WTC11 (cell line): ENCODE data around the gene KAZN. TPM values are rescaled to one million over a fixed set of nuclear protein-coding genes. Genes with fewer than 3 reads are reported as not detected.
A peak's percentile ranks its signal among the peaks of the same experiment; 100 is the strongest.

Experiments
- ATAC-seq: fragments of 200-7000 bp; cut with Tn5 transposase; 2 replicates; pipeline ENCODE4 v1.10.0; 2021; ENCODE audit warnings: mild to moderate bottlenecking, moderate library complexity
- CTCF ChIA-PET: fragments of 300-600 bp; sonication (Branson Sonifier 250); formaldehyde crosslinking; loops from one replicate; lab custom pipeline; 2021; ENCODE audit warnings: antibody characterized with exemption; lab: Charles Lee
- POLR2A ChIA-PET: fragments of 350-600 bp; sonication (Branson Sonifier 250); formaldehyde crosslinking; loops from one replicate; lab custom pipeline; 2021; ENCODE audit warnings: antibody characterized with exemption; lab: Charles Lee
- DNase-seq: peaks from one replicate; pipeline ENCODE4 v3.0.0; 2021; ENCODE audit warnings: low spot score
- H3K27ac Mint-ChIP-seq: 2 replicates; pipeline ENCODE4 v1.8.0; 2021; ENCODE audit warnings: mixed read lengths
- H3K27me3 Mint-ChIP-seq: 2 replicates; pipeline ENCODE4 v1.8.0; 2021; ENCODE audit warnings: low read depth, mild to moderate bottlenecking, moderate library complexity, mixed read lengths
- H3K36me3 Mint-ChIP-seq: 2 replicates; pipeline ENCODE4 v1.8.0; 2021; ENCODE audit warnings: mixed read lengths
- H3K4me1 Mint-ChIP-seq: 2 replicates; pipeline ENCODE4 v1.8.0; 2022; ENCODE audit warnings: mixed read lengths
- H3K4me3 Mint-ChIP-seq: 2 replicates; pipeline ENCODE4 v1.8.0; 2021; ENCODE audit warnings: mild to moderate bottlenecking, moderate library complexity, mixed read lengths
- H3K9me3 Mint-ChIP-seq: 2 replicates; pipeline ENCODE4 v1.8.0; 2021; ENCODE audit warnings: mixed read lengths
- ATF3 ChIP-seq: sonication (generic); formaldehyde crosslinking; conservative IDR thresholded peaks from 2 replicates; pipeline ENCODE4 v1.8.1; 2022; ENCODE audit warnings: mild to moderate bottlenecking, missing genetic modification reagents
- CBFB ChIP-seq: sonication (generic); formaldehyde crosslinking; IDR thresholded peaks from 2 replicates; pipeline ENCODE4 v1.8.1; 2022; ENCODE audit warnings: mild to moderate bottlenecking, low read depth, missing genetic modification reagents
- CDX4 ChIP-seq: fragments of 250-450 bp; sonication (Bioruptor Pico); IDR thresholded peaks from 2 replicates; pipeline ENCODE4 v1.9.0; 2021; ENCODE audit warnings: moderate library complexity, mild to moderate bottlenecking, inconsistent platforms, borderline replicate concordance
- E2F4 ChIP-seq: sonication (generic); formaldehyde crosslinking; IDR thresholded peaks from 2 replicates; pipeline ENCODE4 v1.8.1; 2022; ENCODE audit warnings: low read depth, mild to moderate bottlenecking, moderate library complexity, missing genetic modification reagents, borderline replicate concordance
- EMX1 ChIP-seq: fragments of 250-450 bp; sonication (Bioruptor Pico); IDR thresholded peaks from 2 replicates; pipeline ENCODE4 v1.8.0; 2021; ENCODE audit warnings: mild to moderate bottlenecking
- ETV6 ChIP-seq: sonication (generic); formaldehyde crosslinking; IDR thresholded peaks from 2 replicates; pipeline ENCODE4 v1.8.1; 2022; ENCODE audit warnings: mild to moderate bottlenecking, missing genetic modification reagents
- FOXK1 ChIP-seq: sonication (generic); formaldehyde crosslinking; IDR thresholded peaks from 2 replicates; pipeline ENCODE4 v1.8.0; 2022; ENCODE audit warnings: mild to moderate bottlenecking, moderate library complexity, missing genetic modification reagents
- FOXP4 ChIP-seq: sonication (generic); formaldehyde crosslinking; IDR thresholded peaks from 2 replicates; pipeline ENCODE4 v1.8.0; 2022; ENCODE audit warnings: mild to moderate bottlenecking, missing genetic modification reagents
- JUN ChIP-seq: sonication (generic); formaldehyde crosslinking; IDR thresholded peaks from 2 replicates; pipeline ENCODE4 v1.8.0; 2023; ENCODE audit warnings: mild to moderate bottlenecking, missing genetic modification reagents
- NFE2L1 ChIP-seq: sonication (generic); formaldehyde crosslinking; IDR thresholded peaks from 2 replicates; pipeline ENCODE4 v1.8.1; 2023; ENCODE audit warnings: missing genetic modification reagents
- NFYB ChIP-seq: sonication (generic); formaldehyde crosslinking; conservative IDR thresholded peaks from 2 replicates; pipeline ENCODE4 v1.8.0; 2022; ENCODE audit warnings: low read depth, missing genetic modification reagents
- NR2C2 ChIP-seq: sonication (generic); formaldehyde crosslinking; IDR thresholded peaks from 2 replicates; pipeline ENCODE4 v1.8.0; 2022; ENCODE audit warnings: mild to moderate bottlenecking, missing genetic modification reagents
- OVOL2 ChIP-seq: fragments of 250-450 bp; sonication (Bioruptor Pico); IDR thresholded peaks from 2 replicates; pipeline ENCODE4 v1.9.0; 2021; ENCODE audit warnings: mild to moderate bottlenecking, borderline replicate concordance
- RELA ChIP-seq: sonication (generic); formaldehyde crosslinking; IDR thresholded peaks from 2 replicates; pipeline ENCODE4 v1.8.1; 2022; ENCODE audit warnings: missing genetic modification reagents, mild to moderate bottlenecking, borderline replicate concordance
- SP1 ChIP-seq: sonication (generic); formaldehyde crosslinking; conservative IDR thresholded peaks from 2 replicates; pipeline ENCODE4 v1.8.1; 2022; ENCODE audit warnings: missing genetic modification reagents
- TP53 ChIP-seq: sonication (generic); formaldehyde crosslinking; IDR thresholded peaks from 2 replicates; pipeline ENCODE4 v1.8.1; 2023; ENCODE audit warnings: mild to moderate bottlenecking, missing genetic modification reagents
- ZNF219 ChIP-seq: sonication (generic); formaldehyde crosslinking; IDR thresholded peaks from 2 replicates; pipeline ENCODE4 v1.8.0; 2023; ENCODE audit warnings: missing genetic modification reagents, mild to moderate bottlenecking, borderline replicate concordance
- ZNF263 ChIP-seq: sonication (generic); formaldehyde crosslinking; IDR thresholded peaks from 2 replicates; pipeline ENCODE4 v1.8.1; 2022; ENCODE audit warnings: low read depth, mild to moderate bottlenecking, moderate library complexity, missing genetic modification reagents
- ZNF416 ChIP-seq: fragments of 250-450 bp; sonication (Bioruptor Pico); IDR thresholded peaks from 2 replicates; pipeline ENCODE4 v1.9.0; 2021; ENCODE audit warnings: mild to moderate bottlenecking, inconsistent platforms
- ZNF423 ChIP-seq: fragments of 250-450 bp; sonication (Bioruptor Pico); IDR thresholded peaks from 2 replicates; pipeline ENCODE4 v2.1.2; 2022; ENCODE audit warnings: mild to moderate bottlenecking, moderate library complexity
- ZNF532 ChIP-seq: fragments of 250-450 bp; sonication (Bioruptor Pico); IDR thresholded peaks from 2 replicates; pipeline ENCODE4 v1.9.0; 2021; ENCODE audit warnings: mild to moderate bottlenecking, borderline replicate concordance
- ZNF671 ChIP-seq: fragments of 250-450 bp; sonication (Bioruptor Pico); IDR thresholded peaks from 2 replicates; pipeline ENCODE4 v1.8.0; 2021; ENCODE audit warnings: mild to moderate bottlenecking
- total RNA-seq: library from RNA; stranded (reverse); gene quantifications from 3 replicates; pipeline ENCODE4 v1.2.3, GENCODE V29; 2021

The KAZN gene
- total RNA-seq, 1 experiment from 2014 or later = 19.9 TPM

- TF ChIP-seq ZNF532 = no peak
- TF ChIP-seq E2F4 (CRISPR knock-in tag) = no peak
- no peak for TF ChIP-seq CDX4 (CRISPR knock-in tag)
Measured at GRCh38 chr1:14659913-14660312, 61.4 kb downstream of the KAZN start (continued).

GRCh38 chr1:14660801-14661200, 62.3 kb downstream of the KAZN start:
- Mint-ChIP-seq H3K9me3 (peaks cover 7% of the 10 kb centered on the region), H3K4me1 (peaks cover 24% of the 10 kb centered on the region), H3K36me3 (peaks cover 11% of the 10 kb centered on the region), H3K4me3 (no peak overlapping the region), H3K27me3 (no peaks in the 10 kb centered on the region), H3K27ac (peak overlapping the region; percentile 88; the same call in 1 of the 2 replicates)
- ChIA-PET CTCF (interaction anchor here (0.6 to 1.0 kb wide), 2 partner anchors 69 to 558 kb away, joined by 3 to 4 read pairs; no protein-coding TSS in a partner anchor), POLR2A (no interaction called here)
- TF ChIP-seq ETV6 (CRISPR knock-in tag) = no peak
- no peak for TF ChIP-seq NFYB (CRISPR knock-in tag)
- TF ChIP-seq SP1 (CRISPR knock-in tag) = no peak
- TF ChIP-seq NR2C2 (CRISPR knock-in tag) = no peak
- TF ChIP-seq ZNF423 (CRISPR knock-in tag) = no peak
- TF ChIP-seq RELA (CRISPR knock-in tag) = no peak
- TF ChIP-seq ZNF416 (CRISPR knock-in tag) = no peak
- TF ChIP-seq ZNF219 (CRISPR knock-in tag) = no peak
- TF ChIP-seq CBFB = no peak
- no peak for TF ChIP-seq NFE2L1 (CRISPR knock-in tag)
- no peak for TF ChIP-seq OVOL2 (CRISPR knock-in tag)
- TF ChIP-seq FOXK1 = no peak
- ATAC-seq (no peak), DNase-seq (no peak)

- Mint-ChIP-seq H3K36me3 (peaks cover 11% of the 10 kb centered on the region), H3K27me3 (no peaks in the 10 kb centered on the region), H3K4me1 (peaks cover 24% of the 10 kb centered on the region), H3K27ac (no peak overlapping the region), H3K9me3 (peaks cover 7% of the 10 kb centered on the region), H3K4me3 (no peak overlapping the region)
- ChIA-PET CTCF (interaction anchor here (0.9 kb wide), 1 partner anchor 143 kb away, joined by 4 read pairs; no protein-coding TSS in a partner anchor), POLR2A (no interaction called here)
- no peak for ATAC-seq
- TF ChIP-seq TP53 (no peak), ZNF416 (CRISPR knock-in tag) (no peak), EMX1 (CRISPR knock-in tag) (no peak)
- no peak for DNase-seq
Measured at GRCh38 chr1:14661222-14661621, 62.7 kb downstream of the KAZN start.

- H3K36me3 Mint-ChIP-seq = peaks cover 11% of the 10 kb centered on the region
- H3K4me1 Mint-ChIP-seq = peaks cover 25% of the 10 kb centered on the region
- H3K27ac Mint-ChIP-seq = no peak overlapping the region
- POLR2A ChIA-PET = no interaction called here
- no peak for TF ChIP-seq ATF3 (CRISPR knock-in tag)
- TF ChIP-seq ZNF263 = no peak
- no peak for TF ChIP-seq JUN (CRISPR knock-in tag)
- TF ChIP-seq ZNF671 (CRISPR knock-in tag) = no peak
- no peak for TF ChIP-seq FOXP4 (CRISPR knock-in tag)
- TF ChIP-seq, all 79 proteins: peak for 0
- ATAC-seq (no peak), DNase-seq (no peak)
- Mint-ChIP-seq H3K4me3 (no peak overlapping the region), H3K27me3 (no peaks in the 10 kb centered on the region), H3K9me3 (peaks cover 7% of the 10 kb centered on the region)
- CTCF ChIA-PET = interaction anchor here (0.9 kb wide), 1 partner anchor 142 kb away, joined by 4 read pairs; no protein-coding TSS in a partner anchor
Measured at GRCh38 chr1:14662116-14662515, 63.6 kb downstream of the KAZN start.
